Measurements from ENCODE around the gene TMEM161A.
A peak's percentile ranks its signal among the peaks of the same experiment; 100 is the strongest.
"Not testable (repeated sequence)": the region's sequence is repeated elsewhere in the genome, so short reads cannot be mapped to it uniquely, and the experiment has no call there.

Gene TMEM161A

GRCh38 chr19:19121371-19121770 is 16.9 kb downstream of the TMEM161A start:
- no peak for DNase-seq (ENCODE audit: low spot score)

GRCh38 chr19:19120308-19121231 is 17.7 kb downstream of the TMEM161A start:
- DNase-seq (ENCODE audit: low spot score) = peak; percentile 99

GRCh38 chr19:19119325-19120237 is 18.7 kb downstream of the TMEM161A start:
- DNase-seq (ENCODE audit: low spot score) = no peak

- peak; percentile 65 for DNase-seq (ENCODE audit: low spot score)
Observed at GRCh38 chr19:19115954-19116353, 22.3 kb downstream of the TMEM161A start.

- DNase-seq (ENCODE audit: low spot score) = peak; percentile 52
Observed at GRCh38 chr19:19113040-19113626, 25.1 kb downstream of the TMEM161A start.

- no peak for DNase-seq (ENCODE audit: low spot score)
Observed at GRCh38 chr19:19111967-19112580, 26.2 kb downstream of the TMEM161A start.

GRCh38 chr19:19111136-19111835 is 27.0 kb downstream of the TMEM161A start:
- no peak for DNase-seq (ENCODE audit: low spot score)

- peak; percentile 76 for DNase-seq (ENCODE audit: low spot score)
Observed at GRCh38 chr19:19110410-19111135, 27.7 kb downstream of the TMEM161A start.

- no peak for DNase-seq (ENCODE audit: low spot score)
Observed at GRCh38 chr19:19109601-19110000, 28.7 kb downstream of the TMEM161A start.

GRCh38 chr19:19107654-19108053 is 30.6 kb downstream of the TMEM161A start:
- no peak for DNase-seq (ENCODE audit: low spot score)

GRCh38 chr19:19106938-19107337 is 31.3 kb downstream of the TMEM161A start:
- DNase-seq (ENCODE audit: low spot score) = not testable (repeated sequence)

GRCh38 chr19:19106056-19106551 is 32.2 kb downstream of the TMEM161A start:
- peak; percentile 52 for DNase-seq (ENCODE audit: low spot score)

GRCh38 chr19:19105365-19106055 is 32.8 kb downstream of the TMEM161A start:
- peak; percentile 88 for DNase-seq (ENCODE audit: low spot score)

- no peak for DNase-seq (ENCODE audit: low spot score)
Observed at GRCh38 chr19:19103167-19103566, 35.1 kb downstream of the TMEM161A start.

- not testable (repeated sequence) for DNase-seq (ENCODE audit: low spot score)
Observed at GRCh38 chr19:19102566-19102965, 35.7 kb downstream of the TMEM161A start.

GRCh38 chr19:19101540-19101939 is 36.7 kb downstream of the TMEM161A start:
- no peak for DNase-seq (ENCODE audit: low spot score)

- DNase-seq (ENCODE audit: low spot score) = no peak
Observed at GRCh38 chr19:19098703-19099632, 39.3 kb downstream of the TMEM161A start.

- no peak for DNase-seq (ENCODE audit: low spot score)
Observed at GRCh38 chr19:19098084-19098702, 40.1 kb downstream of the TMEM161A start.

Measured in iPS-NIHi11 (cell line).